K562 (cell line): ENCODE measurements around the gene SLC36A2. TPM values are rescaled to one million over a fixed set of nuclear protein-coding genes. Genes with fewer than 3 reads are reported as not detected.

Experiments used
- ATAC-seq: fragments of 200-7000 bp; cut with Tn5 transposase; 3 replicates; pipeline ENCODE4 v1.9.1; 2020; ENCODE audit warnings: moderate library complexity
- BruUV-seq: library from RNA; stranded (reverse); fragments of 400-500 nt; replicated peaks from 2 replicates; lab custom pipeline; 2021; lab: Mats Ljungman, UMichigan
- CTCF ChIA-PET: fragments of 300-600 bp; formaldehyde crosslinking; extraction: SDS; loops from one replicate; lab custom pipeline; 2021; ENCODE audit warnings: low intra/inter-chr PET ratio; lab: Yijun Ruan, JAX
- POLR2A ChIA-PET: fragments of 300-600, 350-650 bp; sonication (Branson Sonifier 250); formaldehyde crosslinking; extraction: SDS; loops from one replicate; lab custom pipeline; 2021; ENCODE audit warnings: antibody characterized with exemption, inconsistent platforms; lab: Yijun Ruan, JAX
- DNase-seq, 4 experiments: peaks; one replicate each; pipeline versions ENCODE4 v3.0.0 to v3.0.0-alpha.2; 2011 to 2018; ENCODE audit warnings: low spot score in 3 of 4, mixed read lengths in 3 of 4; ENCODE audit errors: extremely low read depth in 1 of 4
- FAIRE-seq: peaks from 2 replicates; lab custom pipeline; 2011; peaks lifted over from hg19 to GRCh38; lab: Jason Lieb, UNC
- H2AFZ ChIP-seq: 2 replicates; pipeline ENCODE4 v1.6.0; 2011; ENCODE audit warnings: low read depth, low read length, control low read depth, inconsistent platforms
- H3K27ac ChIP-seq: fragments of 200-600 bp; 3 replicates; pipeline ENCODE4 v1.8.0; 2011; ENCODE audit warnings: low read depth, mild to moderate bottlenecking, control low read depth, inconsistent platforms, low read length, moderate library complexity, mixed read lengths; ENCODE audit errors: extremely low read depth
- H3K27me3 ChIP-seq, 2 experiments: fragments of 300-600 bp in 1 of 2; 2 replicates in 1 of 2; 3 replicates in 1 of 2; pipeline versions ENCODE4 v1.6.0 to v1.8.0; 2011; ENCODE audit warnings: inconsistent platforms in 2 of 2, low read length in 2 of 2, mild to moderate bottlenecking in 1 of 2, mixed read lengths in 1 of 2, moderate library complexity in 1 of 2; ENCODE audit not compliant: control insufficient read depth in 2 of 2, insufficient read depth in 2 of 2
- H3K36me3 ChIP-seq: fragments of 300-600 bp; 3 replicates; pipeline ENCODE4 v1.8.0; 2011; ENCODE audit warnings: mild to moderate bottlenecking, low read length, inconsistent platforms; ENCODE audit not compliant: control insufficient read depth, insufficient read depth
- H3K4me1 ChIP-seq, 2 experiments: fragments of 200-600 bp in 1 of 2; replicated peaks in 1 of 2; 2 replicates in 1 of 2; 3 replicates in 1 of 2; pipeline versions ENCODE4 v1.5.1 to v1.8.0; 2011; ENCODE audit warnings: inconsistent platforms in 2 of 2, low read length in 2 of 2, mild to moderate bottlenecking in 1 of 2, mixed read lengths in 1 of 2, moderate library complexity in 1 of 2; ENCODE audit not compliant: control insufficient read depth in 2 of 2, insufficient read depth in 2 of 2
- H3K4me2 ChIP-seq: 2 replicates; pipeline ENCODE4 v1.6.1; 2011; ENCODE audit warnings: low read length, control low read depth, inconsistent platforms, mixed read lengths; ENCODE audit not compliant: insufficient read depth
- H3K4me3 ChIP-seq: fragments of 200-600 bp; sonication (generic), shearing (Covaris generic); 2 replicates; pipeline ENCODE4 v1.5.1; 2016; ENCODE audit warnings: control low read depth, inconsistent platforms
- H3K79me2 ChIP-seq: fragments of 200-600 bp; 3 replicates; pipeline ENCODE4 v1.8.0; 2011; ENCODE audit warnings: low read length, inconsistent platforms; ENCODE audit not compliant: control insufficient read depth, insufficient read depth
- H3K9ac ChIP-seq, 2 experiments: 2 replicates each; pipeline versions ENCODE4 v1.6.0 to v1.6.1; 2011; ENCODE audit warnings: low read depth in 2 of 2, low read length in 2 of 2, control low read depth in 1 of 2, inconsistent platforms in 1 of 2, mild to moderate bottlenecking in 1 of 2, mixed read lengths in 1 of 2; ENCODE audit not compliant: insufficient read depth in 1 of 2
- H3K9me1 ChIP-seq: one replicate; pipeline ENCODE4 v1.6.0; 2011; ENCODE audit warnings: inconsistent platforms, mild to moderate bottlenecking, low read length, moderate library complexity; ENCODE audit not compliant: control insufficient read depth, insufficient read depth
- H3K9me3 ChIP-seq: replicated peaks from 2 replicates; pipeline ENCODE4 v1.5.1; 2011; ENCODE audit warnings: low read depth, low read length, inconsistent platforms; ENCODE audit not compliant: control insufficient read depth, insufficient read depth
- H4K20me1 ChIP-seq: replicated peaks from 2 replicates; pipeline ENCODE4 v1.6.1; 2011; ENCODE audit warnings: low read length, inconsistent platforms, mixed read lengths; ENCODE audit not compliant: control insufficient read depth, insufficient read depth
- RBM39 ChIP-seq: fragments of 200-400 bp; formaldehyde crosslinking; optimal IDR thresholded peaks from 2 replicates; pipeline ENCODE3; 2018; ENCODE audit warnings: low read depth, low read length
- RERE ChIP-seq: sonication (generic); formaldehyde crosslinking; IDR thresholded peaks from 2 replicates; pipeline ENCODE4 v1.8.0; 2023; ENCODE audit warnings: missing genetic modification reagents, mild to moderate bottlenecking, borderline replicate concordance
- RFX1 ChIP-seq: fragments of 450-650 bp; IDR thresholded peaks from 2 replicates; pipeline ENCODE4 v1.6.1; 2016; ENCODE audit warnings: mild to moderate bottlenecking, moderate library complexity
- RNF219 ChIP-seq: fragments of 250-450 bp; sonication (Bioruptor Pico); IDR thresholded peaks from 2 replicates; pipeline ENCODE4 v1.5.0; 2022; ENCODE audit warnings: mild to moderate bottlenecking
- SREBF2 ChIP-seq: sonication (generic); formaldehyde crosslinking; IDR thresholded peaks from 2 replicates; pipeline ENCODE4 v1.4.0; 2020; ENCODE audit warnings: mild to moderate bottlenecking, missing genetic modification reagents
- ZNF507 ChIP-seq: conservative IDR thresholded peaks from 2 replicates; pipeline ENCODE4 v1.6.1; 2017; ENCODE audit warnings: missing genetic modification characterization, missing compliant biosample characterization
- ZNF551 ChIP-seq: fragments of 250-450 bp; sonication (Bioruptor Pico); IDR thresholded peaks from 2 replicates; pipeline ENCODE4 v1.5.0; 2021; ENCODE audit warnings: mild to moderate bottlenecking, moderate library complexity
- WGBS: fragments of 100-300 bp; shearing (Covaris generic); methylation state at CpG from one replicate; pipeline ENCODE4 v1.1.6; 2016; ENCODE audit warnings: low coverage, mixed read lengths; ENCODE audit not compliant: insufficient coverage; ENCODE audit errors: missing lambda C conversion rate; 5-methylcytosine and 5-hydroxymethylcytosine counted together
- in situ Hi-C: fragments of 300-500 bp; cut with MboI; formaldehyde crosslinking; loops from 4 replicates; pipeline ENCODE4 v1.15.0; 2018; ENCODE audit warnings: inconsistent platforms, mixed read lengths
- intact Hi-C: fragments of 100-400 bp; cut with micrococcal nuclease; formaldehyde crosslinking; loops from 2 replicates; pipeline ENCODE4 v1.14.2; 2022
- polyA plus RNA-seq, 8 experiments: library from polyadenylated mRNA; depleted of rRNA in 4 of 8; stranded (reverse) in 5 of 8; unstranded in 3 of 8; fragments of >200 nt; fragmentation: Nextera tagmentation in 2 of 8; fragmentation: Illumina TruSeq in 1 of 8; extraction: Ambion mirVana in 2 of 8; extraction: Trizol in 1 of 8; gene quantifications; 2 replicates each; pipeline versions ENCODE4 v1.2.1 to v1.2.3, GENCODE V29; 2011 to 2014; ENCODE audit warnings: inconsistent platforms in 1 of 8, missing spikeins in 1 of 8
- total RNA-seq, 7 experiments: library from RNA; depleted of rRNA in 6 of 7; stranded (reverse); fragments of >200 nt in 6 of 7; fragmentation: Illumina TruSeq in 2 of 7; extraction: Trizol in 2 of 7; gene quantifications; 2 replicates each; pipeline versions ENCODE4 v1.2.1 to v1.2.3, GENCODE V29; 2011 to 2021; ENCODE audit warnings: low replicate concordance in 1 of 7

The SLC36A2 gene
- total and polyA plus RNA-seq, 9 of the 15 experiments (the other 6 are each of a cell fraction or from before 2014, with no cell fraction given): not detected

- TF ChIP-seq RERE: no peak
Measured at GRCh38 chr5:151271336-151271735, 76.0 kb downstream of the SLC36A2 start (continued).

- no peaks in the 10 kb centered on the region for H3K4me1 ChIP-seq
- no peak overlapping the region for H3K4me2 ChIP-seq
- no peaks in the 10 kb centered on the region for H3K9me1 ChIP-seq
- no peak for ATAC-seq
- WGBS: 15% methylated on average over 1 of the region's 1 CpG
- no peak for FAIRE-seq
- no peaks in the 10 kb centered on the region for H3K79me2 ChIP-seq
- H3K27ac ChIP-seq: no peak overlapping the region
- no TSS peak for BruUV-seq
- no peak overlapping the region for H2AFZ ChIP-seq
- ChIA-PET POLR2A (no interaction called here), CTCF (no interaction called here)
- in situ Hi-C loops (no loop called here), intact Hi-C loops (no loop called here)
- no peak for DNase-seq
- H3K4me3 ChIP-seq: no peak overlapping the region
- no peaks in the 10 kb centered on the region for H4K20me1 ChIP-seq
- H3K27me3 ChIP-seq: peaks cover 0 to 6% of the 10 kb centered on the region in 2 experiments; a peak in 2 of 5 replicates
- no peaks in the 10 kb centered on the region for H3K9me3 ChIP-seq
- peaks cover 9% of the 10 kb centered on the region; the same call in 1 of the 3 replicates for H3K36me3 ChIP-seq
- H3K9ac ChIP-seq: no peak overlapping the region
- no peak for TF ChIP-seq RNF219 (CRISPR knock-in tag)
- no peak for TF ChIP-seq ZNF551 (CRISPR knock-in tag)
- no peak for TF ChIP-seq RFX1
- no peak for TF ChIP-seq ZNF507 (tag)
- TF ChIP-seq SREBF2: no peak
- TF ChIP-seq RBM39: no peak
Measured at GRCh38 chr5:151270599-151270998, 76.8 kb downstream of the SLC36A2 start.
